Measurements from ENCODE around the gene HIVEP3. TPM values are rescaled to one million over a fixed set of nuclear protein-coding genes. Genes with fewer than 3 reads are reported as not detected.

Gene HIVEP3
- total RNA-seq, 1 donor from 2014 or later: 0.85 TPM

GRCh38 chr1:41752514-41753170, 166.1 kb downstream of the HIVEP3 start:
- no peak for DNase-seq

DNA sequence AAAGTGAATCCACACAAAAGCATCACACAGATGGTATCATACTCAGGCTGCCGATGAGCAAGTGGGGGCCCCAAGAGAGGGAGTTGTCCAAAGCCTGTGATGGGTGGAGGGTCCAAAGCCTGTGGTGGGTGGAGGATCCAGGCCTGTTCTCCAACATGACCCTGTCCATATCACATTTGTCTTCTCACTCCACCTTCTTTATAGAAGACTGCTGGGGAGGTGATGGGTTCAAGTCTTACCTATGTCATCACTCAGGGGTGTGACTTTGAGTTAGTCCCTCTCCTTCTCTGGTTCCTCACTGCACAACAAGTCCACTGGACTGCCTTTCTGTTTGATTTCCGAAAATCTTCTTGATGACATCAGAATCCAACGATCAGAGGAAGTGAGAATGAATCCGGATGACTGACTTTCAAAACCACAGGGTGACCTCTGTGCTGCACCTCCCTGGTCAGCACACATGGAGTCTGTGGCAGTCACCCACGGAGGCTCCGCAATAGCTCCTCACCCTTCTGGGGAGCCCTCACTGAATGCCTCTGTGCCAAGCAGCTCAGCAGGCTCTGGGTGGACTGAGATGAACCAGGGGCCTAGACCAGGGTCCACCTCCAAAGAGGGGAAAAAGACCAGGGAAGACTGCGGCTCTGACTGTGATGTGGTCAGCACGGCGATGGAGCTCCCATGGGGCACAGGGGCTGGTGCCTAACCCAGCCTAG, 166.8 kb downstream of the HIVEP3 start:
- peak; percentile 60 for DNase-seq

DNA sequence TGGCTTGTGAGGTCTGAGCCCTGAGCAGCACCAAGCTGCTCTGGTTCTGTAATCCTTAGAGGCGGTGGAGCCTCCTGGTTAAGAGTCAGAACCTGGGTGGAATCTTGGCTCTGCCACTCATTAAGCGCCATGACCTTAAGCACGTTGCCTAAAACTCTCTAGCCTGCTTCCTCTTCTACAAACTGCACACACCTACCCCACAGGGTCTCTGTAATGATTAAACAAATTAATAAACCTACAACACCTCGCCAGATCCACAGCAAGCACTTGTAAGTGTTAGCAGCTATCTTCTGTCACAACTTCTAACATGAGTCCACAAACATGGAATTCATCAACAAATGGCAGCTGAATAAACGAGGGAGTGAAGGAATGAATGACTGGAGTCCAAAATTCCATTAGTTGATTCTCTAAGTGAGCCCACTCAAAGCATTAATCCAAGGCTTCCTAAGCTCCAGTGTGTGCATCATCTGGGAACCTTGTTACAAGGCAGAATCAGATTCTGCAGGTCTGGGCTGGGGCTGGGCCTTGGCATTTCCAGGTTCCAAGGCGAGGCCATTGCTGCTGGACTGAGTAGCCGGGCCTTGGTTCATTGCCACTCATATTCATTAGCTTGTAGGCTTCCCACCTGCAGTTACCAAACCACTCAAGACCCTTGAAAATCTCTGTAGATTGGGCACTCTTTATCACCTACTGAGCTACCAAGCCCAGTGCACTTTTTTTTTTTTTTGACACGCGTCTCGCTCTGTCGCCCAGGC, 168.6 kb downstream of the HIVEP3 start:
- DNase-seq: no peak

- DNase-seq: no peak
Observed at GRCh38 chr1:41745022-41745421, 173.7 kb downstream of the HIVEP3 start.

DNA sequence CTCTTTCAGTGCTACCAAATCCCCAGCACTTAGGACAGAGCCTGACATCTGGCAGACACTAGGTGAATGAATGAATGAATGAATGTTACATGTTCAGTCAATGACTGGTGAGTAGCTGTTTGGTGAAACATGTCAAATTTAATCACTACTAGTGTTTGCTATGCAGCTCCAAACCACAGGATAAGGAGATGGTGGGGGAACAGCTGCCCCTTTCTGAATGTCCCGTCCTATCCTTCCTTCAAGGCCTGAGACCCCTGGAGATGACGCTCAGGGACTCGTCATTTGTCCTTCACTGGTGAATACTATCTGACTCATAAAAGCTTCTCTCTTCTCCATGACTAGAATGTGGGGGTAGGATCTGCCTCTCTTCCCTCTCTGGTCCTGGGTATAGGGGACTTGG, 175.4 kb downstream of the HIVEP3 start:
- no peak for DNase-seq

- DNase-seq: peak; percentile 65
Observed at GRCh38 chr1:41742219-41742618, 176.5 kb downstream of the HIVEP3 start.

GRCh38 chr1:41741244-41741643, 177.5 kb downstream of the HIVEP3 start:
- DNase-seq: no peak

GRCh38 chr1:41740630-41741239, 178.0 kb downstream of the HIVEP3 start:
- DNase-seq: no peak

GRCh38 chr1:41740058-41740457, 178.7 kb downstream of the HIVEP3 start:
- DNase-seq: no peak

DNA sequence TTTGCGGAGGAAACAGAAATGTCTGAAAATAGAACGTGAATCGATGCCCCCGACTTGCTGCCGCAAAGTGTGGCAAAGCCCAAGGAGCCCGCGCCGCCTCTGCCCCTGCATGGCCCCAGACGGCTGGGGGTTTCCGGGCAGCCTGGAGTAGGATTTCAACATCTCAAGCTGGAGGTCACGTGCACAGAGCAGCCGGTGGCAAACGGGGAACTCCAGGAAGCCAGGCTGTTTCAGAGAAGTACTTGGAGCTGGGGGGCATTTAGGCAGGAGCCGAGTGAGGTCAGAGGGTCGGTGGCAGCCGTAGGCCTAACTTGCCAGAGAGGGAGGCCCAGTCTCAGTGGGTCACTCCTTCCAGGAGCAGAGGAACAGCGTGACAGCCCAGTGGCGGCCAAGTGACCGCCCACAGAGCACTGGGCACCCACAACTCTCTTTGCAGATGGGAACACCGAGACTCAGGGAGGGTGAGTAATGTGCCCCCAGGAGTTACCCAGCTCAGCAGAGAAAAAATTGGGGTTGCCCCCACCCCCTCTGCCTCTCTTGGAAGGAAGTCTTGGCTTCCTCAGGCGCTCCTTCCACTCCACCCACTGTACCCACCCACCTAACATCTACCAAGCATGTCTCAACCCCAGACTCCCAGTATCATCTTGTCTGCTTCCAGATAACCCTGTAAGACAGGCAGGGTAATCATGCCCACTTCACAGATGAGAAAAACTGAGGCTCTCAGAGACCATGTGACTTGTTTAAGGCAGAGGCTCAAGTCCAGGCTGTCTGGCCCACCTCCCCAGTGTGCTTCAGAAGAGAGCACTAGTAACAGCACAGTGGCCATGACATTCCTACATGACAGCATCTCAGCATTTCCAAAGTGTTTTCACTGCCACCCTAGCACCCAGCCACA, 179.4 kb downstream of the HIVEP3 start:
- DNase-seq: peak; percentile 63

- no peak for DNase-seq
Observed at GRCh38 chr1:41738475-41738874, 180.2 kb downstream of the HIVEP3 start.

DNA sequence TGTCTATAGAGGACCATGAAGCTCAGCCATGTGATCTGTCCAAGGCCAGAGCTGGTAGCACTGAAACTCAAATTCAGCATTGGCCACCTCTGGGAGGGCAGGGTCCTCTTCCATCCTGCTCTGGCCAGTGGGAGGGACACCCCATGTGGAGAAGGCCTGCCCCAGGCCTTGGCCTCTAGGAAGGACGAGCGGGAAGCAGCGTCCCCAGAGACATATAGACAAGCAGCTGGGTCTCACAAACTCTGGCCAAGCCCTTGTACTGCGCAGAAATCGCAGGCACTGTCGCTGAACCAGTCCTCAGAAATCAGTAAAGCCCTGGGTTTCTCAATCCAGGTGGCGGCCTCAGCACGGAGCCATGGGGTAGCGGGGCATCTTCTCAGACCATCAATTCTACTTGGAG, 180.7 kb downstream of the HIVEP3 start:
- no peak for DNase-seq

DNA sequence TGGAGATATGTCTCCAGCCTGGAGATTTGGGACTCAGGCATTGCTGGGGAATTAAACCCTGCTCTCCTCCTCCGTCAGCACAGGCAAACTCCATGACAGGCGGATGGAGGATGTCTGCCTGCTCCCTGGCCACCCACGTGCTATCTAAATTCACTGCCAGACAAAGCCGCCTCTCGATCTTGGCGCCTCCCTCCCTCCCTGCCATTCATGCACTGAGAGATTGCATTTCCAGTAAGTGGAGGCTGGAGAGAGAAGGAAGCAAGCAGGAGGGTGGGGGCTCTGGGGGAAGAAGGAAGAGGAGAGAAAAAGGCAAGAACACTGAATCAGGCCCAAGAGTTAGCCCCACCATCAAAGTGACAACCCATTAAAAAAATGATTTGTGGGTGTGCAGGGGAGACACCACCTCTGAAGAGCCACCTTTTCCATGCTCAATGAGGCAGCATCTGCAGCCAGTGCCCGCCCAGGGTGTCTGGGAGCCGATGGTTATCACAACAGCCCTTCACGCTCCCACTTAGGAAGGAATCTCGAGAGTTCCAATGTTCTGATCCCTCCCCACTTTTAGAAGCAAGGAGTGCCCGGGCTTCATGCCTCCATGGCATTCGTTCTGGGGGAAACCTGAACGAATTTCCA, 183.0 kb downstream of the HIVEP3 start:
- no peak for DNase-seq

DNA sequence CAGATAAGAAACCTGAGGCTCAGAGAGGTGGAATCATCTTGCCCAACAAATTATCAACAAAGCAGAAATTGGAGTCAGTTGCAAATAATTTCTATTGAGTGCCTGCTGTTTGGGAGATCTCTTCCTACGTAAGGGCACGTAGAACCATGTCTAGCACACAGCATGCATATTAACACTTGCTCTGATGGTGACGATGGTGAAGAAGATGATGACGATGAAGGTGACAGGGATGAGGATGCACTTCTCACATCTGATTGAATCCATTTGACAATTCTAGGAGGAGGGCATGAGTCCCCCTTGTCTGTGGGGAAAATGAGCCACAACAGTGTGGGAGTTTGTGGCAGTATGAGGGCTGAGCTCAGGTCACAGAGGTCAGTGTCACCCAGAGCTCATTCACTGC, 183.6 kb downstream of the HIVEP3 start:
- DNase-seq: no peak

- DNase-seq: no peak
Observed at GRCh38 chr1:41734201-41734970, 184.3 kb downstream of the HIVEP3 start.

DNA sequence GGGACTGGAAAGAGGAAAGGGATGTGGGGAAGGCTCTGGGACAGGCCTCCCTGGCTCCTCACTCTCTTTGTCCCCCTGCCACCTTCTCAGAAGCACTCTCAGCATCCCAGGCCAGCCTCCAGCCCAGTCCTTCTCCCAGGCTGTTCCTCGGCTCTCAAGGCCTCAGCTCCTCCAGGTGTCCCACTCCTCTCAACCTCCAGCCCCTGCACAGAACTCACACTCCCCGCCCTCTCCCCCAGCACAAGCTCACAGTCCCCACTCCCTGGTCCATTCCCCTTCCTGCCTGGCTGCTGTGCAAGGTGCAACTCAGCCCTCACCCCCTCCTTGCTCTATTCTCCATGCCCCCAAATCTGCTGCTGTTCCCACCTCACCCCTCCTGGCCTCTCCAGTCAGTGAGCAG, 185.0 kb downstream of the HIVEP3 start:
- no peak for DNase-seq

DNA sequence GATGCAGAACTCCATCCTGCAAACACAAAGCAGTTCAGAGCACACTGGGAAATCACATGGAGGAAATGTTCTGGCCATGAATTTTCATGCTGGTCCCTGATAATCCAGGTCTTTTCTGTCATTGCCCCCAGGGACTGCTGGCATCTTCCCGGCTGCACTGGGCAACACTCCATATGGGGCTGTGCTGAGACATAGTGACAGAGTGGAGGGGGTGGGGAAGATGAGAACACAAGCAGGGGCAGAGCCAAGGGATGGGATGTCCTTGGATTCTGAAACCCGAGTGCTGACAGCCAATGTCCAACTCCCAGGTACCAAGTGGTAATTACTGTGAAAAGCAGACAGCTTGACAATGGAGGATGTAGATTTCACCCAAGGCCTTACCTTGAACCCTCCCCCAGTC, 185.7 kb downstream of the HIVEP3 start:
- DNase-seq: no peak

- DNase-seq: no peak
Observed at GRCh38 chr1:41731516-41732030, 187.1 kb downstream of the HIVEP3 start.

- no peak for DNase-seq
Observed at GRCh38 chr1:41730806-41731205, 187.9 kb downstream of the HIVEP3 start.

DNA sequence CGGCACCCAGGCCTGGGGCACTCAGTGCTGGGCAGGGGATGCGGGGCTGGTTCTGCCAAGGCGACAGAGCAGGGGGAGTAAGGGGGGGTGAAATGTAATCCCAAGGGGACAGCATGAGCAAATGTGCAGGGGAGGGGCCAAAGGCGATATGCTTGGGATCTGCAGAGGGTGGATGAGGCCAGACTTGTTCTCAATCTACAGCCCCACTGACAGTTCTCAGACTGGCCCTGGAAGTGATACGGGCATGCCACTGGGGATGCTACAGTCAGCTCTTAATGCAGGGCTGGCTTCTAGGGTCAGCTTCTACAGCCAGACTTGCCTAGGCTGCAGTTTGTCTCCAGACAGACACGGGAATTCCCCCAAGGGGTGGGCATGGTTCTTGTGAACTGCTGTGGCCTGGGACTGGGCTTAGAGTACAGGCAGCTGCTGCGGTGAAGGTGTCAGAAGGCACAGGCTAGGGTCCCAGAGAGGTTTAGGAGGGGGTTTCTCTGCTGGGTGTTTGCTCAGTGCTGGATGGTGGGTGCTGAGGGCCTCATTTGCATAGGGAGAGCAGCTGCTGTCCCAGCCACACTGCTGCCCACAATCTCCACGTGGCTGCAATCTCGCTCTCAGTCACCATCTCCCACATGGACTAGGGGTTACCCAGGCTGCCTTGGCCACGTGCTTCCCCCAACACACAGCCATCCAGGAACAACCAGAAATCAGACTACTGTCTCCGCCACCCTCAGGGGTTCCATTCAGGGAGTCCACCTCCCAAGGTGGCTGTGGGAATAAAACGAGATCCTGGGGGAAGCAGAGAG, 190.1 kb downstream of the HIVEP3 start:
- no peak for DNase-seq

Data from dermis blood vessel endothelial cell (primary cell).